SK-N-SH (cell line): ENCODE results near the gene ARL5A. TPM values are rescaled to one million over a fixed set of nuclear protein-coding genes. Genes with fewer than 3 reads are reported as not detected.

ENCODE experiments used
- CTCF ChIA-PET: fragments of 300-600, 350-600 bp; formaldehyde crosslinking; extraction: SDS; loops from one replicate; lab custom pipeline; 2021; lab: Yijun Ruan, JAX
- POLR2A ChIA-PET: fragments of 350-600 bp; sonication (Branson Sonifier 250); formaldehyde crosslinking; extraction: SDS; loops from one replicate; lab custom pipeline; 2020; ENCODE audit warnings: antibody characterized with exemption, inconsistent platforms; lab: Yijun Ruan, JAX
- DNase-seq: peaks from one replicate; pipeline ENCODE4 v3.0.0; 2012
- H2AFZ ChIP-seq: fragments of 200-600 bp; sonication (generic); 2 replicates; pipeline ENCODE4 v1.8.1; 2016; ENCODE audit warnings: antibody characterized with exemption, mild to moderate bottlenecking, low read depth
- H3F3A ChIP-seq: fragments of 200-600 bp; sonication (generic); replicated peaks from 2 replicates; pipeline ENCODE3; 2016; ENCODE audit warnings: antibody characterized with exemption, mild to moderate bottlenecking; ENCODE audit not compliant: insufficient read depth
- H3K27ac ChIP-seq, 2 experiments: fragments of 200-500 bp in 1 of 2; fragments of 200-600 bp in 1 of 2; sonication (Bioruptor generic) in 1 of 2; sonication (generic), shearing (Covaris generic) in 1 of 2; 2 replicates each; pipeline versions ENCODE4 v1.5.1 to v1.6.1; 2014 to 2016; ENCODE audit warnings: low read depth in 2 of 2, inconsistent platforms in 1 of 2, low read length in 1 of 2, mild to moderate bottlenecking in 1 of 2, mixed read lengths in 1 of 2
- H3K27me3 ChIP-seq: fragments of 200-600 bp; sonication (generic), shearing (Covaris generic); 2 replicates; pipeline ENCODE4 v1.6.1; 2016; ENCODE audit warnings: mixed run types; ENCODE audit not compliant: insufficient read depth
- H3K36me3 ChIP-seq, 2 experiments: fragments of 200-500 bp in 1 of 2; fragments of 200-600 bp in 1 of 2; sonication (Bioruptor generic) in 1 of 2; sonication (generic) in 1 of 2; replicated peaks in 1 of 2; 2 replicates each; pipeline versions ENCODE3 to v1.5.1; 2014 to 2016; ENCODE audit warnings: low read length in 1 of 2, mild to moderate bottlenecking in 1 of 2; ENCODE audit not compliant: insufficient read depth in 2 of 2, control insufficient read depth in 1 of 2
- H3K4me1 ChIP-seq, 2 experiments: fragments of 200-500 bp in 1 of 2; fragments of 200-600 bp in 1 of 2; sonication (Bioruptor generic) in 1 of 2; sonication (generic), shearing (Covaris generic) in 1 of 2; 2 replicates each; pipeline versions ENCODE4 v1.5.1 to v1.6.1; 2014 to 2016; ENCODE audit warnings: low read depth in 1 of 2, low read length in 1 of 2, mixed run types in 1 of 2; ENCODE audit not compliant: insufficient read depth in 2 of 2, control insufficient read depth in 1 of 2
- H3K4me2 ChIP-seq: fragments of 200-600 bp; sonication (generic), shearing (Covaris generic); 2 replicates; pipeline ENCODE4 v1.6.1; 2017; ENCODE audit warnings: mixed run types
- H3K4me3 ChIP-seq, 2 experiments: fragments of 200-500 bp in 1 of 2; fragments of 200-600 bp in 1 of 2; sonication (Bioruptor generic) in 1 of 2; sonication (generic), shearing (Covaris generic) in 1 of 2; 2 replicates each; pipeline versions ENCODE4 v1.5.1 to v1.8.1; 2014 to 2016; ENCODE audit warnings: low read depth in 2 of 2, inconsistent platforms in 1 of 2, low read length in 1 of 2, mild to moderate bottlenecking in 1 of 2, mixed read lengths in 1 of 2, moderate library complexity in 1 of 2
- H3K79me2 ChIP-seq: fragments of 200-600 bp; sonication (generic); 2 replicates; pipeline ENCODE4 v1.8.1; 2017; ENCODE audit warnings: mild to moderate bottlenecking; ENCODE audit not compliant: insufficient read depth
- H3K9ac ChIP-seq: fragments of 200-600 bp; sonication (generic); 2 replicates; pipeline ENCODE4 v1.6.1; 2017; ENCODE audit warnings: mixed run types
- H3K9me2 ChIP-seq: fragments of 200-600 bp; sonication (generic); 2 replicates; pipeline ENCODE4 v1.6.1; 2017; ENCODE audit warnings: mixed run types
- H3K9me3 ChIP-seq: fragments of 200-600 bp; sonication (generic); 2 replicates; pipeline ENCODE4 v1.6.1; 2017; ENCODE audit warnings: mixed run types, mild to moderate bottlenecking, moderate library complexity
- H4K20me1 ChIP-seq: fragments of 200-600 bp; sonication (generic); 2 replicates; pipeline ENCODE4 v1.6.1; 2017; ENCODE audit warnings: mild to moderate bottlenecking, mixed run types; ENCODE audit not compliant: insufficient read depth
- EZH2phosphoT487 ChIP-seq: fragments of 200-600 bp; sonication (generic); IDR thresholded peaks from 2 replicates; pipeline ENCODE4 v1.6.1; 2017; ENCODE audit warnings: low read depth, mixed run types, mild to moderate bottlenecking, antibody characterized with exemption, moderate library complexity, borderline replicate concordance
- FOXM1 ChIP-seq: IDR thresholded peaks from 2 replicates; pipeline ENCODE4 v1.4.0; 2012; ENCODE audit warnings: low read depth, mild to moderate bottlenecking
- GABPA ChIP-seq: IDR thresholded peaks from 2 replicates; pipeline ENCODE4 v1.4.0; 2012; ENCODE audit warnings: low read depth, mild to moderate bottlenecking
- RAD21 ChIP-seq: IDR thresholded peaks from 2 replicates; pipeline ENCODE4 v1.6.1; 2012; ENCODE audit warnings: mild to moderate bottlenecking, low read length
- SIN3A ChIP-seq: IDR thresholded peaks from 2 replicates; pipeline ENCODE4 v1.6.1; 2012; ENCODE audit warnings: low read depth, mild to moderate bottlenecking, low read length, moderate library complexity, borderline replicate concordance
- SMC3 ChIP-seq: IDR thresholded peaks from 2 replicates; pipeline ENCODE4 v1.6.1; 2012; ENCODE audit warnings: low read depth, low read length, improper control_type of control experiment
- WGBS: methylation state at CpG from one replicate; pipeline ENCODE4 v1.1.6; 2017; ENCODE audit warnings: low lambda C conversion rate; 5-methylcytosine and 5-hydroxymethylcytosine counted together
- polyA plus RNA-seq, 3 experiments: library from polyadenylated mRNA; depleted of rRNA; stranded (reverse); fragments of >200 nt; gene quantifications; 2 replicates each; pipeline ENCODE4 v1.2.3, GENCODE V29; 2012
- TF ChIP-seq, protein P1 (sequence below): fragments of 200-600 bp; sonication (generic); IDR thresholded peaks from 2 replicates; pipeline ENCODE4 v1.6.1; 2017; ENCODE audit warnings: antibody characterized with exemption, mild to moderate bottlenecking, moderate library complexity
- TF ChIP-seq, protein P2 (sequence below): IDR thresholded peaks from 2 replicates; pipeline ENCODE4 v1.6.1; 2012; ENCODE audit warnings: mild to moderate bottlenecking, low read depth, low read length, moderate library complexity

The ARL5A gene
- polyA plus RNA-seq, 1 of the 3 experiments (the other 2 are of a cell fraction): 8.2 TPM

DNA sequence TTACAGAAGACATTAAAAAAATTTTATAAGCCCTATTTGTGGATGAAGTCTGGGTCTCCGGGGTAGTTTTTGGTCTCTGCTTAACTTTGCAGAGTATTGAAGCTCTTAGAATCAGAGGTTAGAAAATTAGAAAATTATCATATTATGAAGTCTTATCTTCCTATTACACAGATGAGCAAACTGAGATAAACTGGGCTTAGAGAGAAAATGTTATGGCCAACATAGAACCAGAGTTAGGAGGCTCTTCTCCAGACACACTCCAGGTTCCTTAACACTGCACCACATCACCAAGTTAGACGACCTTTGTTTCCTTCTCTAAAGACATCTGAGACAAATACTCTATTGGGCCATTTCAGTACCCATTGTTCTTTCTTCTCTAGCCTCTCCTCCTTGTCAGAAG, 57.2 kb downstream of the ARL5A start:
- H2AFZ ChIP-seq: no peak overlapping the region
- H4K20me1 ChIP-seq: no peaks in the 10 kb centered on the region
- peaks cover 0 to under 1% of the 10 kb centered on the region in 2 experiments for H3K36me3 ChIP-seq
- no peak overlapping the region for H3K4me2 ChIP-seq
- H3F3A ChIP-seq: peaks cover 4% of the 10 kb centered on the region
- H3K4me1 ChIP-seq: peaks cover 0 to 9% of the 10 kb centered on the region in 2 experiments; a peak in 3 of 4 replicates
- WGBS: 71% methylated on average over 2 of the region's 2 CpGs
- no peak overlapping the region for H3K27ac ChIP-seq
- H3K9me3 ChIP-seq: no peaks in the 10 kb centered on the region
- no peak for DNase-seq
- POLR2A ChIA-PET: no interaction called here
- H3K9me2 ChIP-seq: no peaks in the 10 kb centered on the region
- no peak for TF ChIP-seq SIN3A
- TF ChIP-seq, all 33 proteins: peak for 0
- H3K9ac ChIP-seq: no peak overlapping the region
- no peak overlapping the region for H3K4me3 ChIP-seq
- CTCF ChIA-PET: interaction anchor here (1.6 kb wide), 1 partner anchor 36 kb away, joined by 4 read pairs; no protein-coding TSS in a partner anchor
- no peaks in the 10 kb centered on the region for H3K27me3 ChIP-seq
- H3K79me2 ChIP-seq: no peaks in the 10 kb centered on the region

DNA sequence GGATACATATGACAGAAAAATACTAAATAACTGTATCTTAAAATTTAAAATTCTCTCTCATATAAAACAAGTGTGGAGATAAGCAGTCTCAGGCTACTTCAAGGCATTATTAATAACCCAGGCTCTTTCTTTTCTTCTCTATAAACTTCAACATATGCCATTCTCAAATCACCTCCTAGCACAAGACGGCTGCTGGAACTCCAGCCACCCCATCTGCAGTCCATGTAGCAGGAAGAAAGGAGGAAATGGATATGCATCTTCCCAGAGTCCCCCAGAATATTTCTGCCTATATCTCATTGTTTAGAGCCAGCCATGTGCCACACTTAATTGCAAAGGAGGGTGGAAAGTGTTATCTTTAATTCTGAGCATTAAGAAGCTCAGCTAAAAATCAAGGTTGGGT, 58.6 kb downstream of the ARL5A start:
- TF ChIP-seq RAD21: no peak
- TF ChIP-seq, protein P1, sequence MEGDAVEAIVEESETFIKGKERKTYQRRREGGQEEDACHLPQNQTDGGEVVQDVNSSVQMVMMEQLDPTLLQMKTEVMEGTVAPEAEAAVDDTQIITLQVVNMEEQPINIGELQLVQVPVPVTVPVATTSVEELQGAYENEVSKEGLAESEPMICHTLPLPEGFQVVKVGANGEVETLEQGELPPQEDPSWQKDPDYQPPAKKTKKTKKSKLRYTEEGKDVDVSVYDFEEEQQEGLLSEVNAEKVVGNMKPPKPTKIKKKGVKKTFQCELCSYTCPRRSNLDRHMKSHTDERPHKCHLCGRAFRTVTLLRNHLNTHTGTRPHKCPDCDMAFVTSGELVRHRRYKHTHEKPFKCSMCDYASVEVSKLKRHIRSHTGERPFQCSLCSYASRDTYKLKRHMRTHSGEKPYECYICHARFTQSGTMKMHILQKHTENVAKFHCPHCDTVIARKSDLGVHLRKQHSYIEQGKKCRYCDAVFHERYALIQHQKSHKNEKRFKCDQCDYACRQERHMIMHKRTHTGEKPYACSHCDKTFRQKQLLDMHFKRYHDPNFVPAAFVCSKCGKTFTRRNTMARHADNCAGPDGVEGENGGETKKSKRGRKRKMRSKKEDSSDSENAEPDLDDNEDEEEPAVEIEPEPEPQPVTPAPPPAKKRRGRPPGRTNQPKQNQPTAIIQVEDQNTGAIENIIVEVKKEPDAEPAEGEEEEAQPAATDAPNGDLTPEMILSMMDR: no peak
- no peaks in the 10 kb centered on the region for H3F3A ChIP-seq
- WGBS: 95% methylated on average over 1 of the region's 1 CpG
- no peaks in the 10 kb centered on the region for H4K20me1 ChIP-seq
- POLR2A ChIA-PET: no interaction called here
- no peaks in the 10 kb centered on the region for H3K9me3 ChIP-seq
- H3K27me3 ChIP-seq: no peaks in the 10 kb centered on the region
- no peak overlapping the region for H2AFZ ChIP-seq
- H3K27ac ChIP-seq: no peak overlapping the region
- no peak overlapping the region for H3K4me2 ChIP-seq
- H3K9ac ChIP-seq: no peak overlapping the region
- peaks cover 0 to 3% of the 10 kb centered on the region in 2 experiments; a peak in 2 of 4 replicates for H3K4me1 ChIP-seq
- H3K4me3 ChIP-seq: no peak overlapping the region
- H3K79me2 ChIP-seq: no peaks in the 10 kb centered on the region
- no peak for DNase-seq
- CTCF ChIA-PET: interaction anchor here (1.1 to 2.7 kb wide), 2 partner anchors 205 to 256 kb away, joined by 3 to 9 read pairs; no protein-coding TSS in a partner anchor
- no peaks in the 10 kb centered on the region for H3K36me3 ChIP-seq
- no peaks in the 10 kb centered on the region for H3K9me2 ChIP-seq

DNA sequence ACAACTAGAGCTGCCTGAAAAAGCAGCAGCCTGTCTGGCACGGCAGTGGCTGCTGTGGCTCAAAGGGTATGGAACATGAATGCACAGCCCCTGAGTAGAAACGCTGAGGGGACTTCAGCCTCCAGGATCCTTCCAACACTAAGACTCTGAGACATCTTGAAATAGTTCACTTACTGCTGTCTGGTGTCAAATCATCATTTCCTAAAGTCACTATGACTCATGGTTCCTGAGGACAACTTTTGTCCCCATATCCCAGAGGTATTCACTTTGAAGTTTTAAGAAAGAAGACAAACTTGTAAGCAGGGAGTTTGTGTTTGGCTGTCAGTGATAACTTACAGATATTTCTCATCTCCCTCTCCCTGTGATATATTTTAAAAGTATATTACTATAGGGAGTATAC, 60.7 kb downstream of the ARL5A start:
- no peak overlapping the region for H3K9ac ChIP-seq
- no peaks in the 10 kb centered on the region for H3K9me3 ChIP-seq
- H3K4me1 ChIP-seq: peaks cover 0 to 13% of the 10 kb centered on the region in 2 experiments; a peak in 2 of 4 replicates
- no peaks in the 10 kb centered on the region for H3K36me3 ChIP-seq
- CTCF ChIA-PET: interaction anchor here (2.7 kb wide), 1 partner anchor 258 kb away, joined by 9 read pairs; no protein-coding TSS in a partner anchor
- H3K79me2 ChIP-seq: no peaks in the 10 kb centered on the region
- no peak overlapping the region for H2AFZ ChIP-seq
- DNase-seq: no peak
- H3K9me2 ChIP-seq: no peaks in the 10 kb centered on the region
- POLR2A ChIA-PET: no interaction called here
- 93% methylated on average over 2 of the region's 2 CpGs for WGBS
- H3K4me2 ChIP-seq: no peak overlapping the region
- no peaks in the 10 kb centered on the region for H3K27me3 ChIP-seq
- H4K20me1 ChIP-seq: no peaks in the 10 kb centered on the region
- no peaks in the 10 kb centered on the region for H3F3A ChIP-seq
- TF ChIP-seq EZH2phosphoT487: no peak
- TF ChIP-seq GABPA: no peak
- no peak for TF ChIP-seq SMC3
- no peak for TF ChIP-seq FOXM1
- TF ChIP-seq, protein P2, sequence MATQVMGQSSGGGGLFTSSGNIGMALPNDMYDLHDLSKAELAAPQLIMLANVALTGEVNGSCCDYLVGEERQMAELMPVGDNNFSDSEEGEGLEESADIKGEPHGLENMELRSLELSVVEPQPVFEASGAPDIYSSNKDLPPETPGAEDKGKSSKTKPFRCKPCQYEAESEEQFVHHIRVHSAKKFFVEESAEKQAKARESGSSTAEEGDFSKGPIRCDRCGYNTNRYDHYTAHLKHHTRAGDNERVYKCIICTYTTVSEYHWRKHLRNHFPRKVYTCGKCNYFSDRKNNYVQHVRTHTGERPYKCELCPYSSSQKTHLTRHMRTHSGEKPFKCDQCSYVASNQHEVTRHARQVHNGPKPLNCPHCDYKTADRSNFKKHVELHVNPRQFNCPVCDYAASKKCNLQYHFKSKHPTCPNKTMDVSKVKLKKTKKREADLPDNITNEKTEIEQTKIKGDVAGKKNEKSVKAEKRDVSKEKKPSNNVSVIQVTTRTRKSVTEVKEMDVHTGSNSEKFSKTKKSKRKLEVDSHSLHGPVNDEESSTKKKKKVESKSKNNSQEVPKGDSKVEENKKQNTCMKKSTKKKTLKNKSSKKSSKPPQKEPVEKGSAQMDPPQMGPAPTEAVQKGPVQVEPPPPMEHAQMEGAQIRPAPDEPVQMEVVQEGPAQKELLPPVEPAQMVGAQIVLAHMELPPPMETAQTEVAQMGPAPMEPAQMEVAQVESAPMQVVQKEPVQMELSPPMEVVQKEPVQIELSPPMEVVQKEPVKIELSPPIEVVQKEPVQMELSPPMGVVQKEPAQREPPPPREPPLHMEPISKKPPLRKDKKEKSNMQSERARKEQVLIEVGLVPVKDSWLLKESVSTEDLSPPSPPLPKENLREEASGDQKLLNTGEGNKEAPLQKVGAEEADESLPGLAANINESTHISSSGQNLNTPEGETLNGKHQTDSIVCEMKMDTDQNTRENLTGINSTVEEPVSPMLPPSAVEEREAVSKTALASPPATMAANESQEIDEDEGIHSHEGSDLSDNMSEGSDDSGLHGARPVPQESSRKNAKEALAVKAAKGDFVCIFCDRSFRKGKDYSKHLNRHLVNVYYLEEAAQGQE: no peak
- H3K27ac ChIP-seq: no peak overlapping the region
- H3K4me3 ChIP-seq: no peak overlapping the region
